SH-SY5Y (cell line): ENCODE results near the gene CCDC91.

Experiments
- GATA2 ChIP-seq: IDR thresholded peaks from 2 replicates; pipeline ENCODE4 v1.6.1; 2011; ENCODE audit warnings: mild to moderate bottlenecking, low read depth, low read length
- GATA3 ChIP-seq: IDR thresholded peaks from 2 replicates; pipeline ENCODE4 v1.6.1; 2011; ENCODE audit warnings: low read depth, mild to moderate bottlenecking, low read length, moderate library complexity

- TF ChIP-seq GATA3 (no peak), GATA2 (no peak)
Observed at GRCh38 chr12:28536088-28536487, 345.8 kb downstream of the CCDC91 start.
